ENCODE results near the gene ABCF3.
"Not testable (repeated sequence)": the region's sequence is repeated elsewhere in the genome, so short reads cannot be mapped to it uniquely, and the experiment has no call there.

- TF ChIP-seq, protein P1, sequence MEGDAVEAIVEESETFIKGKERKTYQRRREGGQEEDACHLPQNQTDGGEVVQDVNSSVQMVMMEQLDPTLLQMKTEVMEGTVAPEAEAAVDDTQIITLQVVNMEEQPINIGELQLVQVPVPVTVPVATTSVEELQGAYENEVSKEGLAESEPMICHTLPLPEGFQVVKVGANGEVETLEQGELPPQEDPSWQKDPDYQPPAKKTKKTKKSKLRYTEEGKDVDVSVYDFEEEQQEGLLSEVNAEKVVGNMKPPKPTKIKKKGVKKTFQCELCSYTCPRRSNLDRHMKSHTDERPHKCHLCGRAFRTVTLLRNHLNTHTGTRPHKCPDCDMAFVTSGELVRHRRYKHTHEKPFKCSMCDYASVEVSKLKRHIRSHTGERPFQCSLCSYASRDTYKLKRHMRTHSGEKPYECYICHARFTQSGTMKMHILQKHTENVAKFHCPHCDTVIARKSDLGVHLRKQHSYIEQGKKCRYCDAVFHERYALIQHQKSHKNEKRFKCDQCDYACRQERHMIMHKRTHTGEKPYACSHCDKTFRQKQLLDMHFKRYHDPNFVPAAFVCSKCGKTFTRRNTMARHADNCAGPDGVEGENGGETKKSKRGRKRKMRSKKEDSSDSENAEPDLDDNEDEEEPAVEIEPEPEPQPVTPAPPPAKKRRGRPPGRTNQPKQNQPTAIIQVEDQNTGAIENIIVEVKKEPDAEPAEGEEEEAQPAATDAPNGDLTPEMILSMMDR (optimal IDR thresholded peaks at IDR 0.05 in 1 of 3, IDR thresholded peaks at IDR 0.05 in 1 of 3, conservative IDR thresholded peaks at IDR 0.05 in 1 of 3; ENCODE audit: extremely low read depth in 1 of 3, insufficient read depth in 2 of 3, low read length in 3 of 3) = not testable (repeated sequence)
- not testable (repeated sequence) for TF ChIP-seq EZH2 (IDR thresholded peaks at IDR 0.05; ENCODE audit: low read length)
Observed at GRCh38 chr3:184162571-184163070, 23.4 kb upstream of the ABCF3 start.
